ENCODE results near the gene TMEM63B.

- TF ChIP-seq, protein P1, sequence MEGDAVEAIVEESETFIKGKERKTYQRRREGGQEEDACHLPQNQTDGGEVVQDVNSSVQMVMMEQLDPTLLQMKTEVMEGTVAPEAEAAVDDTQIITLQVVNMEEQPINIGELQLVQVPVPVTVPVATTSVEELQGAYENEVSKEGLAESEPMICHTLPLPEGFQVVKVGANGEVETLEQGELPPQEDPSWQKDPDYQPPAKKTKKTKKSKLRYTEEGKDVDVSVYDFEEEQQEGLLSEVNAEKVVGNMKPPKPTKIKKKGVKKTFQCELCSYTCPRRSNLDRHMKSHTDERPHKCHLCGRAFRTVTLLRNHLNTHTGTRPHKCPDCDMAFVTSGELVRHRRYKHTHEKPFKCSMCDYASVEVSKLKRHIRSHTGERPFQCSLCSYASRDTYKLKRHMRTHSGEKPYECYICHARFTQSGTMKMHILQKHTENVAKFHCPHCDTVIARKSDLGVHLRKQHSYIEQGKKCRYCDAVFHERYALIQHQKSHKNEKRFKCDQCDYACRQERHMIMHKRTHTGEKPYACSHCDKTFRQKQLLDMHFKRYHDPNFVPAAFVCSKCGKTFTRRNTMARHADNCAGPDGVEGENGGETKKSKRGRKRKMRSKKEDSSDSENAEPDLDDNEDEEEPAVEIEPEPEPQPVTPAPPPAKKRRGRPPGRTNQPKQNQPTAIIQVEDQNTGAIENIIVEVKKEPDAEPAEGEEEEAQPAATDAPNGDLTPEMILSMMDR (IDR thresholded peaks at IDR 0.05), result no peak
- TF ChIP-seq POLR2A (IDR thresholded peaks at IDR 0.05), result no peak
Measured at GRCh38 chr6:44183783-44184182, 56.4 kb downstream of the TMEM63B start.

Measured in lower leg skin (tissue), 3 donors.